Transverse colon (tissue), 4 donors: ENCODE measurements around the gene CEACAM4. TPM values are rescaled to one million over a fixed set of nuclear protein-coding genes. Genes with fewer than 3 reads are reported as not detected.

Experiments used
- DNase-seq: peaks from one replicate; pipeline ENCODE4 v3.0.0-alpha.2; 2019
- H3K27ac ChIP-seq, 4 donors: fragments of 200-600 bp; sonication (generic); 2 replicates each; pipeline ENCODE4 v1.5.1; 2016 to 2018; ENCODE audit warnings: inconsistent platforms in 4 of 4
- H3K27me3 ChIP-seq: fragments of 200-600 bp; sonication (generic); 2 replicates; pipeline ENCODE4 v1.5.1; 2017; ENCODE audit warnings: inconsistent platforms
- H3K36me3 ChIP-seq, 4 donors: fragments of 200-600 bp; sonication (generic); 2 replicates each; pipeline ENCODE4 v1.5.1; 2017 to 2019; ENCODE audit warnings: inconsistent platforms in 4 of 4
- H3K4me1 ChIP-seq, 4 donors: fragments of 200-600 bp; sonication (generic); 2 replicates each; pipeline ENCODE4 v1.5.1; 2017 to 2020; ENCODE audit warnings: inconsistent platforms in 4 of 4
- H3K4me3 ChIP-seq, 4 donors: fragments of 200-600 bp; sonication (generic); 1 replicate in 1 of 4; 2 replicates in 3 of 4; pipeline versions ENCODE4 v1.5.1 to v1.6.1; 2017 to 2019; ENCODE audit warnings: inconsistent platforms in 4 of 4
- H3K9me3 ChIP-seq, 2 donors: fragments of 200-600 bp; sonication (generic); 2 replicates each; pipeline ENCODE4 v1.5.1; 2017 to 2019; ENCODE audit warnings: inconsistent platforms in 2 of 2
- CTCF ChIP-seq, 5 experiments: fragments of 200-600 bp in 3 of 5; fragments of 450-650 bp in 2 of 5; sonication (generic) in 3 of 5; IDR thresholded peaks; 1 replicate in 2 of 5; 2 replicates in 3 of 5; pipeline ENCODE4 v1.5.1; 2016 to 2017; ENCODE audit warnings: antibody characterized with exemption in 5 of 5, inconsistent platforms in 3 of 5, mild to moderate bottlenecking in 2 of 5, moderate library complexity in 1 of 5
- EP300 ChIP-seq: sonication (generic); formaldehyde crosslinking; IDR thresholded peaks from one replicate; pipeline ENCODE4 v1.6.1; 2017; ENCODE audit warnings: antibody characterized with exemption, low read depth
- POLR2A ChIP-seq: fragments of 450-650 bp; IDR thresholded peaks from one replicate; pipeline ENCODE4 v1.6.1; 2016; ENCODE audit warnings: antibody characterized with exemption, mild to moderate bottlenecking, moderate library complexity
- POLR2AphosphoS5 ChIP-seq, 3 donors: sonication (generic); formaldehyde crosslinking; IDR thresholded peaks; one replicate each; pipeline ENCODE4 v1.6.1; 2016; ENCODE audit warnings: antibody characterized with exemption in 3 of 3
- WGBS, 2 donors: methylation state at CpG; one replicate each; pipeline ENCODE4 v1.1.5; 2018; ENCODE audit warnings: low coverage in 1 of 2; 5-methylcytosine and 5-hydroxymethylcytosine counted together
- in situ Hi-C, 4 donors: fragments of 200-750 bp; cut with MboI; loops; one replicate each; pipeline versions ENCODE4 v1.15.0 to v1.15.1; 2017; ENCODE audit warnings: low sequenced_read_pairs in 3 of 4, low pct_ligation_motif_present in 1 of 4, low pct_unique_long_range_greater_than_20kb in 1 of 4
- intact Hi-C: fragments of 100-400 bp; cut with DNase I; formaldehyde crosslinking; loops from one replicate; pipeline ENCODE4 v1.15.1; 2023; ENCODE audit warnings: low total_unique reads
- total RNA-seq, 4 donors: library from RNA; depleted of rRNA; stranded (reverse); fragments of >200 nt; gene quantifications; one replicate each; pipeline ENCODE4 v1.1.0, GENCODE V29; 2016

Gene CEACAM4
- total RNA-seq, 4 donors from 2014 or later: 0.48 to 1.5 TPM; not detected in 2

GRCh38 chr19:41621226-41621625 lies 5.6 kb downstream of the CEACAM4 start:
- no peaks in the 10 kb centered on the region for H3K9me3 ChIP-seq
- in situ Hi-C loops: no loop called here
- H3K4me1 ChIP-seq: no peaks in the 10 kb centered on the region
- no peaks in the 10 kb centered on the region for H3K36me3 ChIP-seq
- WGBS, 2 donors: 38 to 58% methylated on average over 2 to 4 of the region's 4 CpGs
- TF ChIP-seq CTCF (IDR thresholded peaks at IDR 0.05) (no peak), POLR2AphosphoS5 (IDR thresholded peaks at IDR 0.05) (no peak), POLR2A (no peak), EP300 (no peak)
- H3K4me3 ChIP-seq: no peak overlapping the region
- no peak overlapping the region for H3K27ac ChIP-seq
- DNase-seq: no peak
- intact Hi-C loops: no loop called here
- no peaks in the 10 kb centered on the region for H3K27me3 ChIP-seq

- TF ChIP-seq POLR2A: no peak
- TF ChIP-seq CTCF (IDR thresholded peaks at IDR 0.05): no peak
- TF ChIP-seq POLR2AphosphoS5 (IDR thresholded peaks at IDR 0.05): no peak
- TF ChIP-seq EP300: no peak
- no peak for DNase-seq
- Histone ChIP-seq H3K36me3 (no peaks in the 10 kb centered on the region), H3K9me3 (no peaks in the 10 kb centered on the region), H3K27ac (no peak overlapping the region), H3K4me1 (no peaks in the 10 kb centered on the region), H3K27me3 (no peaks in the 10 kb centered on the region), H3K4me3 (no peak overlapping the region)
- WGBS, 2 donors: 59% methylated on average over 5 of the region's 5 CpGs; no CpG with 5 or more reads in 1 of the 2 donors
- in situ Hi-C loops: no loop called here
- intact Hi-C loops: no loop called here
These were observed 6.7 kb downstream of the CEACAM4 start for GRCh38 chr19:41620171-41620570.

- in situ Hi-C loops (no loop called here), intact Hi-C loops (no loop called here)
- Histone ChIP-seq H3K4me1 (no peaks in the 10 kb centered on the region), H3K27ac (no peak overlapping the region), H3K4me3 (no peak overlapping the region), H3K9me3 (no peaks in the 10 kb centered on the region), H3K27me3 (peaks cover 2% of the 10 kb centered on the region), H3K36me3 (no peaks in the 10 kb centered on the region)
- DNase-seq: no peak
- 40% methylated on average over 6 of the region's 7 CpGs; no CpG with 5 or more reads in 1 of the 2 donors for WGBS, 2 donors
- TF ChIP-seq EP300: no peak
- TF ChIP-seq CTCF (IDR thresholded peaks at IDR 0.05): no peak
- no peak for TF ChIP-seq POLR2A
- TF ChIP-seq POLR2AphosphoS5 (IDR thresholded peaks at IDR 0.05): no peak
These were observed 7.8 kb downstream of the CEACAM4 start for GRCh38 chr19:41619018-41619556.

- Histone ChIP-seq H3K27ac (no peak overlapping the region), H3K9me3 (no peaks in the 10 kb centered on the region), H3K36me3 (no peaks in the 10 kb centered on the region), H3K4me3 (no peak overlapping the region), H3K4me1 (no peaks in the 10 kb centered on the region), H3K27me3 (peaks cover 6% of the 10 kb centered on the region)
- no peak for TF ChIP-seq EP300
- no peak for TF ChIP-seq CTCF (IDR thresholded peaks at IDR 0.05)
- no peak for TF ChIP-seq POLR2A
- TF ChIP-seq POLR2AphosphoS5 (IDR thresholded peaks at IDR 0.05): no peak
- intact Hi-C loops (no loop called here), in situ Hi-C loops (no loop called here)
- DNase-seq: no peak
- WGBS, 2 donors: 90 to 100% methylated on average over 1 to 9 of the region's 9 CpGs
These were observed 8.7 kb downstream of the CEACAM4 start for GRCh38 chr19:41617941-41618730.
